Panc1 (cell line): ENCODE results near the gene BMP7. TPM values are rescaled to one million over a fixed set of nuclear protein-coding genes. Genes with fewer than 3 reads are reported as not detected.

Source experiments
- ATAC-seq: fragments of 200-7000 bp; cut with Tn5 transposase; 2 replicates; pipeline ENCODE4 v1.9.1; 2020; ENCODE audit warnings: mild to moderate bottlenecking, moderate library complexity
- BruUV-seq: library from RNA; stranded (reverse); fragments of 400-500 nt; replicated peaks from 2 replicates; lab custom pipeline; 2021; lab: Mats Ljungman, UMichigan
- CTCF ChIA-PET: fragments of 300-600 bp; sonication (Branson Sonifier 250); formaldehyde crosslinking; loops from one replicate; lab custom pipeline; 2022; ENCODE audit warnings: antibody characterized with exemption; lab: Charles Lee
- POLR2A ChIA-PET: fragments of 300-600 bp; sonication (Branson Sonifier 250); formaldehyde crosslinking; loops from one replicate; lab custom pipeline; 2022; ENCODE audit warnings: antibody characterized with exemption; lab: Charles Lee
- DNase-seq: peaks from one replicate; pipeline ENCODE4 v3.0.0-alpha.2; 2010; ENCODE audit warnings: low read depth, low spot score
- H3K27ac ChIP-seq: 2 replicates; pipeline ENCODE4 v1.5.1; 2011; ENCODE audit warnings: mild to moderate bottlenecking, low read length, inconsistent platforms
- H3K27me3 ChIP-seq: fragments of 200-500 bp; sonication (Bioruptor generic); 2 replicates; pipeline ENCODE4 v1.6.0; 2014; ENCODE audit warnings: low read length, inconsistent platforms; ENCODE audit not compliant: control insufficient read depth, insufficient read depth
- H3K36me3 ChIP-seq: fragments of 200-500 bp; sonication (Bioruptor generic); 2 replicates; pipeline ENCODE4 v1.5.1; 2014; ENCODE audit warnings: inconsistent platforms, mild to moderate bottlenecking, low read length, moderate library complexity; ENCODE audit not compliant: control insufficient read depth, insufficient read depth
- H3K4me1 ChIP-seq: 2 replicates; pipeline ENCODE4 v1.5.1; 2011; ENCODE audit warnings: inconsistent platforms, mild to moderate bottlenecking, low read length, moderate library complexity; ENCODE audit not compliant: control insufficient read depth, insufficient read depth
- H3K4me3 ChIP-seq, 2 experiments: 2 replicates each; pipeline ENCODE4 v1.5.1; 2011 to 2012; ENCODE audit warnings: low read depth in 2 of 2, low read length in 2 of 2, mild to moderate bottlenecking in 2 of 2, inconsistent platforms in 1 of 2, moderate library complexity in 1 of 2
- H3K9me3 ChIP-seq: fragments of 200-500 bp; sonication (Bioruptor generic); 2 replicates; pipeline ENCODE4 v1.5.1; 2014; ENCODE audit warnings: low read depth, mild to moderate bottlenecking, inconsistent platforms, low read length, moderate library complexity; ENCODE audit not compliant: control insufficient read depth, insufficient read depth
- CTCF ChIP-seq: fragments of 450-650 bp; IDR thresholded peaks from 2 replicates; pipeline ENCODE4 v1.5.1; 2017; ENCODE audit warnings: mild to moderate bottlenecking
- POLR2AphosphoS5 ChIP-seq: IDR thresholded peaks from 2 replicates; pipeline ENCODE4 v1.6.1; 2012; ENCODE audit warnings: mild to moderate bottlenecking, low read depth, low read length, moderate library complexity
- REST ChIP-seq, 2 experiments: IDR thresholded peaks; 2 replicates each; pipeline ENCODE4 v1.6.1; 2011 to 2012; ENCODE audit warnings: low read depth in 2 of 2, control low read depth in 1 of 2, low read length in 1 of 2, mild to moderate bottlenecking in 1 of 2, moderate library complexity in 1 of 2; ENCODE audit not compliant: insufficient read depth in 1 of 2
- SIN3A ChIP-seq: IDR thresholded peaks from 2 replicates; pipeline ENCODE4 v1.6.1; 2012; ENCODE audit warnings: low read depth, mild to moderate bottlenecking, low read length, moderate library complexity, borderline replicate concordance; ENCODE audit not compliant: insufficient read depth
- TCF7L2 ChIP-seq: IDR thresholded peaks from 2 replicates; pipeline ENCODE4 v1.6.1; 2011; ENCODE audit warnings: mild to moderate bottlenecking, low read depth, low read length, inconsistent platforms
- in situ Hi-C: cut with HindIII; loops from 2 replicates; pipeline ENCODE4 v1.10.0; 2016; ENCODE audit warnings: low sequenced_read_pairs, low pct_unique_long_range_greater_than_20kb
- intact Hi-C: fragments of 100-400 bp; cut with micrococcal nuclease; formaldehyde crosslinking; loops from one replicate; pipeline ENCODE4 v1.10.0; 2022; ENCODE audit not compliant: unreplicated experiment
- total RNA-seq: library from RNA; stranded (reverse); gene quantifications from one replicate; pipeline ENCODE4 v1.2.1, GENCODE V29; 2021; ENCODE audit not compliant: unreplicated experiment

BMP7 gene
- total RNA-seq, 1 experiment from 2014 or later, result 11.5 TPM

DNA sequence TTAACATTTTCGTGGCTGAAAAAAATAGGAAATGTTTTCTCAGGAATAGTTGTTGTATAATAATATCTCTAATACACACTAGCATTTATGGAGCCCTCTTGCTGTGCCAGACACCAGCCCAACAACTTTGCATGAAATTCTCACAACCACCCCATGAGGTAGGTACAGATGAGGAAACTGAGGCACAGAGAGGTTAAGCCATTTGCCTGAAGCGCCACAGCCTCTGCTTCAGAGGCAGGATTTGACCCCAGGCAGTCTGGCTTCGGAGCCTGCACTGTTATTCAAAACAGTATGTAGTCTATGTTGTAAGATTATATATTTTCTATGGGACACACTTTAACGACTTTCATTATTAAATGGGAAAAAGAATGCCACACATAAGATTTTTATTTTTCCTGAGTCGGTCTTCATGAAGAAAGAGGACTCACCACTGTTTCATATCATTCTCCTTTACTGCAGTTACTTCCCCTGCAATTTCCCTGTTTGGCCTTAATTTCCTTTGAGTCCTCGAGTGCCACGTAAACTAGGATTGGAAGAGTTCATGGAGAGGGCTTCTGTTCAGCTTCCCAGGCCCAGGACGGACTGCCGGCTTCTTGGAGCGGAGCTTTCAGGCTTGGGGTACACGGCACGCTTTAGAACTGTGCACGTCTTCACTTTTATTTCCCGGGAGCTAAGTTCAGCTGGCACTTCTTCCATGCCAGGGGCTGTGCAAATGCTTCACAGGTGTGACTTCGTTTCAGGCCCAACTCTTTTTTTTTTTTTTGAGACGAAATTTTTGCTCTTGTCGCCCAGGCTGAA, 128.0 kb downstream of the BMP7 start:
- DNase-seq, result no peak
- CTCF ChIA-PET, result no interaction called here
- Histone ChIP-seq H3K27ac (no peak overlapping the region), H3K4me3 (no peak overlapping the region), H3K4me1 (no peaks in the 10 kb centered on the region), H3K27me3 (no peaks in the 10 kb centered on the region), H3K36me3 (no peaks in the 10 kb centered on the region), H3K9me3 (no peaks in the 10 kb centered on the region)
- POLR2A ChIA-PET, result no interaction called here
- ATAC-seq, result no peak
- BruUV-seq, result no TSS peak
- in situ Hi-C loops, result no loop called here
- intact Hi-C loops, result no loop called here
- no peak for TF ChIP-seq TCF7L2
- TF ChIP-seq POLR2AphosphoS5, result no peak
- TF ChIP-seq REST (IDR thresholded peaks at IDR 0.05; ENCODE audit: insufficient read depth in 1 of 2, low read depth in 2 of 2, low read length in 1 of 2), result no peak
- no peak for TF ChIP-seq SIN3A
- TF ChIP-seq CTCF, result no peak

DNA sequence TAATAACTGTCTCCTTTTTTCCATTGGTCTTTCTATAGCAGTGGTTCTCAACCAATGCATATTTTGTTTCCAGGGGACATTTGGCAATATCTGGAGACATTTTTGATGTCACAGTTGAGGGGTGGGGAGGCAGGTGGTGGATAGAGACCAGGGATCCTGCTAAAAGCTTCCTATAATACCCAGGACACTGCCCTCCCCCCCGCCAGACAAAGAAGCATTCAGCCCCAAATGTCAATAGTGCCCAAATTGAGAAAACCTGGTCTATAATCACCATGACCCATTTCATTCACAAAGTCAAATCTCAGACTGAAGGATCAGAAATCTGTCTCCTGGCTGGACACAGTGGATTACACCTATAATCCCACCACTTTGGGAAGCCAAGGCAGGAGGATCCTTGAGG, 128.8 kb downstream of the BMP7 start:
- H3K4me1 ChIP-seq, result no peaks in the 10 kb centered on the region
- H3K27me3 ChIP-seq, result no peaks in the 10 kb centered on the region
- intact Hi-C loops (no loop called here), in situ Hi-C loops (no loop called here)
- ChIA-PET POLR2A (interaction anchor here (0.7 kb wide), 1 partner anchor 278 kb away, joined by 3 read pairs; no protein-coding TSS in a partner anchor), CTCF (no interaction called here)
- H3K9me3 ChIP-seq, result no peaks in the 10 kb centered on the region
- DNase-seq (no peak), ATAC-seq (no peak)
- no peak overlapping the region for H3K27ac ChIP-seq
- BruUV-seq, result no TSS peak
- H3K36me3 ChIP-seq, result no peaks in the 10 kb centered on the region
- no peak overlapping the region for H3K4me3 ChIP-seq
- TF ChIP-seq TCF7L2 (no peak), SIN3A (no peak), REST (IDR thresholded peaks at IDR 0.05; ENCODE audit: insufficient read depth in 1 of 2, low read depth in 2 of 2, low read length in 1 of 2) (no peak), CTCF (no peak), POLR2AphosphoS5 (no peak)
